ENCODE results near the gene LHX6.

GRCh38 chr9:122252796-122253195 lies 24.0 kb upstream of the LHX6 start:
- TF ChIP-seq CTCF (IDR thresholded peaks at IDR 0.05): no peak
- no peak for TF ChIP-seq POLR2A (IDR thresholded peaks at IDR 0.05)
